Measurements from ENCODE around the gene ZNF738. TPM values are rescaled to one million over a fixed set of nuclear protein-coding genes. Genes with fewer than 3 reads are reported as not detected.
A peak's percentile ranks its signal among the peaks of the same experiment; 100 is the strongest.

Gene ZNF738
- total RNA-seq, 3 donors from 2014 or later, result 6.9 to 9.2 (median 7.1) TPM

DNA sequence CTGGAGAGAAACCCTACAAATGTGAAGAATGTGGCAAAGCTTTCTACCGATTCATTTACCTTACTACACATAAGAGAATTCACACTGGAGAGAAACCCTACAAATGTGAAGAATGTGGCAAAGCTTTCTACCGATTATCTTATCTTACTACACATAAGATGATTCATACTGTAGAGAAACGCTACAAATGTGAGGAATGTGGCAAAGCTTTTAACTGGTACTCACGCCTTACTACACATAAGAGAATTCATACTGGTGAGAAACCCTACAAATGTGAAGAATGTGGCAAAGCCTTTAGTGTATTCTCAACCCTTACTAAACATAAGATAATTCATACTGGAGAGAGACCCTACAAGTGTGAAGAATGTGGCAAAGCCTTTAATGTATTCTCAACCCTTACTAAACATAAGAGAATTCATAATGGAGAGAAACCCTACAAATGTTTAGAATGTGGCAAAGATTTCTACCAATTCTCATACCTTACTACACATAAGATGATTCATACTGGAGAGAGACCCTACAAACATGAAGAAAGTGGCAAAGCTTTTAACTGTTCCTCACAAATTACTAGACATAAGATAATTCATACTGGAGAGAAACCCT is 25.3 kb downstream of the ZNF738 start:
- no peaks in the 10 kb centered on the region for H3K4me1 Mint-ChIP-seq (ENCODE audit: low read depth)
- H3K4me3 Mint-ChIP-seq, result no peak overlapping the region
- H3K36me3 Mint-ChIP-seq (ENCODE audit: insufficient read depth), result peaks cover 47% of the 10 kb centered on the region
- no peaks in the 10 kb centered on the region for H3K27me3 Mint-ChIP-seq (ENCODE audit: low read depth)
- no peak for ATAC-seq
- DNase-seq, result no peak
- peaks cover 67% of the 10 kb centered on the region for H3K9me3 Mint-ChIP-seq

DNA sequence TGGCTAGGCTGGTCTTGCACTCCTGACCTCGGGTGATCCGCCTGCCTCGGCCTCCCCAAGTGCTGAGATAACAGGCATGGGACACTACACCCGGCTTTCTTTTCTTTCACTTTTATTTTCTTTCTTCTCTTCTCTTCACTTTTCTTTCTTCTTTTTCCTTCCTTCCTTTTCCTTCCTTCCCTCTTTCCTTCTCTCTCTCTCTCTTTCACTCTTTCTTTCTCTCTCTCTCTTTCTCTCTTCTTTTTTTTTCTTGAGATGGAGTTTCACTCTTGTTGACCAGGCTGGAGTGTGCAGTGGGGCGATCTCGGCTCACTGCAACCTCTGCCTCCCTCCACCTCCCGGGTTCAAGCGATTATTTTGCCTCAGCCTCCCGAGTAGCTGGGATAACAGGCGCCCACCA is 37.3 kb downstream of the ZNF738 start:
- Mint-ChIP-seq H3K27me3 (ENCODE audit: low read depth) (no peaks in the 10 kb centered on the region), H3K4me1 (ENCODE audit: low read depth) (peaks cover 24% of the 10 kb centered on the region), H3K36me3 (ENCODE audit: insufficient read depth) (peaks cover 13% of the 10 kb centered on the region), H3K4me3 (peak overlapping the region; percentile 26), H3K9me3 (peaks cover 20% of the 10 kb centered on the region)
- ATAC-seq (no peak), DNase-seq (no peak)

- DNase-seq (peak; percentile 83), ATAC-seq (peak; percentile 100)
- Mint-ChIP-seq H3K4me1 (ENCODE audit: low read depth) (peaks cover 25% of the 10 kb centered on the region), H3K4me3 (peak within 1 kb of the TSS; percentile 92), H3K36me3 (ENCODE audit: insufficient read depth) (peaks cover 14% of the 10 kb centered on the region), H3K27me3 (ENCODE audit: low read depth) (no peaks in the 10 kb centered on the region), H3K9me3 (peaks cover 13% of the 10 kb centered on the region)
These were observed 38.2 kb downstream of the ZNF738 start, which contains the start of gene ZNF493 for GRCh38 chr19:21396893-21397572. Gene ZNF493 (plus strand): TSS chr19:21397133. CDS start chr19:21397238, 105 bp downstream.

DNA sequence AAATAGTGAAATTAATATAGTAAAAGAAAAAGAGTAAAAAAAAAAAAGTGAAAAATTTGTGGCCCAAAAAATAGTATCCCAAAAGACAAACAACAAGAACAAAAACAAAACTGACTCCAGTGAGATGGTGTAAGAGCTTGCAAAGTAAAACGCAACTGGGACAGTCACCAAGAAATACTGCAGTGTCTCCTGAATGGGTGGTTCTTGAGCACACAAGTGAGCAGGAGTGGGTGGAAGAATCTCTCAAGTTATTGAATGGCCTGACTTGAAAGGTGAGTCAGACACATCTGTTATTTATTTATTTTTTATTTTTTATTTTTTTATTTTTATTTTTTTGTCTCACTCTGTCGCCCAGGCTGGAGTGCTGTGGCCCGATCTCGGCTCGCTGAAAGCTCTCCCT is 40.1 kb downstream of the ZNF738 start:
- ATAC-seq, result no peak
- peak overlapping the region; percentile 92 for H3K4me3 Mint-ChIP-seq
- no peak for DNase-seq
- H3K36me3 Mint-ChIP-seq (ENCODE audit: insufficient read depth), result peaks cover 29% of the 10 kb centered on the region
- H3K4me1 Mint-ChIP-seq (ENCODE audit: low read depth), result peaks cover 40% of the 10 kb centered on the region
- no peaks in the 10 kb centered on the region for H3K27me3 Mint-ChIP-seq (ENCODE audit: low read depth)
- H3K9me3 Mint-ChIP-seq, result peaks cover 9% of the 10 kb centered on the region

DNA sequence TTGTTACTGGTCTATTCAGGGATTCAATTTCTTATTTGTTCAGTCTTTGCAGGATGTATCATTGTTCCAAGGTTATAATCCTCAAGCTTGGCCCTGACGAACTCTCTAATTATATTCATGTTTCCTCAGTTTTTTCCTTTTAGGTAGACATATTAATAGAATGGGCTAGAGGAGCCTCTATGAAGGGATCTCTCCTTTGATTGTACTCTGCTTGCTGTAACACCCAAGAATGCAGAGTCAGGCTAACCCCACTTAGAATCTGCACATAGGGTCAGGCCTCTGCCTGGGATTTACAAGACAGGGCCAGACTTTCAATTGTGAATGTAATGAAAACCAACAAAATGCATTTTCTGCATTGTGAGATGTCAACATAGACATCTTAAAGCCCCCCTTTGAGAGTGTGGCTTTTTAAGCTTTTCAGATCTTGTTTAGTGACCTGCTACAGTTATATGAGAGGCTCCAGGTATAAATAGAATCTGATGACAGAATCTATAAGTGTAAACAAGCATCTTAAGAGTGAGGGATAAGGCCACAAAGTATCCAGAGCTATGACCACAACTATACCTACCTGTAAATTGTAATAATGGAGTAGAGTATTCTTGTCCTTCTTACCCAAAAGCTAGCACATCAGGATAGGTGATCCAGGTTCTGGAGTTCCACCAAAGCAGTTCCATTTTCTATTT is 43.6 kb downstream of the ZNF738 start:
- no peak overlapping the region for H3K4me3 Mint-ChIP-seq
- ATAC-seq (no peak), DNase-seq (no peak)
- peaks cover 37% of the 10 kb centered on the region for H3K4me1 Mint-ChIP-seq (ENCODE audit: low read depth)
- peaks cover 9% of the 10 kb centered on the region for H3K9me3 Mint-ChIP-seq
- H3K27me3 Mint-ChIP-seq (ENCODE audit: low read depth), result no peaks in the 10 kb centered on the region
- H3K36me3 Mint-ChIP-seq (ENCODE audit: insufficient read depth), result peaks cover 51% of the 10 kb centered on the region

DNA sequence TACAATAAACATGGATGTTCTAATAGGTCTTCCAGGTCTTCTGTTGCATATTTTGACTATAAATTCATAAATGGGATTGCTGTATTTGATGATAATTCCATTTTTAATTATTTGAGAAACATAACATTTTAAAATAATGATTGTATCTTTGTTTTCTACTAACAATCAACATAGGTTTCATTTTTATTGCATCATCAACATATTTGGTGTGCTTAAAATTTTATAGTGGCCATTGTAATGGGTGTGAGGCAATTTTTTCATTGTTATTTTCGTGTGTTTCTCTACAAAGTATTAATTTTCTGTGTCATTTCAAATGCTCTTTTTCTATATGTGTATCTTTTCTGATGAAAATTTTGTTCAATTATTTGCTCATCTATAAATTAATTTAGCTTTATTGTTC is 51.4 kb downstream of the ZNF738 start:
- ATAC-seq, result no peak

GRCh38 chr19:21422244-21422643 is 63.4 kb downstream of the ZNF738 start:
- ATAC-seq (no peak), DNase-seq (no peak)
- Mint-ChIP-seq H3K4me3 (no peak overlapping the region), H3K27me3 (ENCODE audit: low read depth) (no peaks in the 10 kb centered on the region), H3K36me3 (ENCODE audit: insufficient read depth) (peaks cover 43% of the 10 kb centered on the region), H3K9me3 (peaks cover 66% of the 10 kb centered on the region), H3K4me1 (ENCODE audit: low read depth) (no peaks in the 10 kb centered on the region)

More for the DNA sequence above, 51.4 kb downstream of the ZNF738 start:
- no peak overlapping the region for H3K4me3 Mint-ChIP-seq
- H3K36me3 Mint-ChIP-seq (ENCODE audit: insufficient read depth), result peaks cover 72% of the 10 kb centered on the region
- DNase-seq, result no peak
- peaks cover 36% of the 10 kb centered on the region for H3K9me3 Mint-ChIP-seq
- no peaks in the 10 kb centered on the region for H3K4me1 Mint-ChIP-seq (ENCODE audit: low read depth)
- no peaks in the 10 kb centered on the region for H3K27me3 Mint-ChIP-seq (ENCODE audit: low read depth)

DNA sequence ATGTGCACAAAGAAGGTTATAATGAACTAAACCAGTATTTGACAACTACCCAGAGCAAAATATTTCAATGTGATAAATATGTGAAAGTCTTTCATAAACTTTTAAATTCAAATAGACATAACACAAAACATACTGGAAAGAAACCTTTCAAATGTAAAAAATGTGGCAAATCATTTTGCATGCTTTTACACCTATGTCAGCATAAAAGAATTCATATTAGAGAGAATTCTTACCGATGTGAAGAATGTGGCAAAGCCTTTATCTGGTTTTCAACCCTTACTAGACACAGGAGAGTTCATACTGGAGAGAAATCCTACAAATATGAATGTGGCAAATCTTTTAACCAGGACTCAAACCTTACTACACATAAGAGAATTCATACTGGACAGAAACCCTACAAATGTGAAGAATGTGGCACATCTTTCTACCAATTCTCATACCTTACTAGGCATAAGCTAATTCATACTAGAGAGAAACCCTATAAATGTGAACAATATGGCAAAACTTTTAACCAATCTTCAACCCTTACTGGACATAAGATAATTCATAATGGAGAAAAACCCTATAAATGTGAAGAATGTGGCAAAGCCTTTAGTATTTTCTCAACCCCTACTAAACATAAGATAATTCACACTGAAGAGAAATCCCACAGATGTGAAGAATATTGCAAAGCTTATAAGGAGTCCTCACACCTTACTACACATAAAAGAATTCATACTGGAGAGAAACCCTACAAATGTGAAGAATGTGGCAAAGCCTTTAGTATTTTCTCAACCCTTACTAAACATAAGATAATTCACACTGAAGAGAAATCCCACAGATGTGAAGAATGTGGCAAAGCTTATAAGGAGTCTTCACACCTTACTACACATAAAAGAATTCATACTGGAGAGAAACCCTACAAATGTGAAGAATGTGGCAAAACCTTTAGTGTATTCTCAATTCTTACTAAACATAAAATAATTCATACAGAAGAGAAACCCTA is 64.5 kb downstream of the ZNF738 start:
- Mint-ChIP-seq H3K4me3 (no peak overlapping the region), H3K4me1 (ENCODE audit: low read depth) (no peaks in the 10 kb centered on the region), H3K36me3 (ENCODE audit: insufficient read depth) (peaks cover 34% of the 10 kb centered on the region), H3K27me3 (ENCODE audit: low read depth) (no peaks in the 10 kb centered on the region), H3K9me3 (peaks cover 60% of the 10 kb centered on the region)
- no peak for DNase-seq
- no peak for ATAC-seq

Other genes starting within 250 kb of the ZNF738 start
- 10 to 100 TPM in 1 of 3 donors, 1 to 10 TPM in 2; 9.0 to 10.4 (median 9.8) TPM for gene ZNF431, start 217.0 kb upstream of the ZNF738 start, total RNA-seq
- gene ZNF708, start 29.6 kb upstream of the ZNF738 start, total RNA-seq, result 10 to 100 TPM in 1 of 3 donors, 1 to 10 TPM in 2; 7.6 to 11.1 (median 7.9) TPM
- gene ZNF493, start 38.1 kb downstream of the ZNF738 start, total RNA-seq, result 10 to 100 TPM in 1 of 3 donors, 1 to 10 TPM in 2; 9.7 to 11.3 (median 10.0) TPM
- gene ZNF429, start 146.6 kb downstream of the ZNF738 start, total RNA-seq, result 1 to 10 TPM; 5.1 to 5.9 (median 5.4) TPM